Naive thymus-derived CD4-positive, alpha-beta T cell (primary cell): ENCODE results near the gene FZD8. TPM values are rescaled to one million over a fixed set of nuclear protein-coding genes. Genes with fewer than 3 reads are reported as not detected.

Experiments
- ATAC-seq: fragments of 150-1000 bp; cut with Tn5 transposase; 2 replicates; pipeline ENCODE4 v1.10.0; 2021; ENCODE audit warnings: mild to moderate bottlenecking, moderate library complexity
- CTCF ChIA-PET: fragments of 350-600 bp; sonication (Branson Sonifier 250); formaldehyde crosslinking; loops from one replicate; lab custom pipeline; 2021; ENCODE audit warnings: antibody characterized with exemption; lab: Charles Lee
- POLR2A ChIA-PET: fragments of 350-600 bp; sonication (Branson Sonifier 250); formaldehyde crosslinking; loops from one replicate; lab custom pipeline; 2021; ENCODE audit warnings: antibody characterized with exemption, inconsistent platforms; lab: Charles Lee
- DNase-seq, 9 donors: peaks; one replicate each; pipeline versions ENCODE4 v3.0.0 to v3.0.0-alpha.2; 2020 to 2022; ENCODE audit warnings: mixed read lengths in 1 of 9
- H3K27ac ChIP-seq: one replicate; pipeline ENCODE4 v1.7.0; 2013; ENCODE audit warnings: mild to moderate bottlenecking, low read depth, low read length, moderate library complexity
- H3K27me3 ChIP-seq, 2 donors: one replicate each; pipeline ENCODE4 v1.7.0; 2013; ENCODE audit warnings: low read length in 2 of 2, mild to moderate bottlenecking in 2 of 2, moderate library complexity in 2 of 2; ENCODE audit not compliant: control insufficient read depth in 2 of 2, insufficient read depth in 2 of 2
- H3K36me3 ChIP-seq, 3 experiments: 1 replicate in 2 of 3; 2 replicates in 1 of 3; pipeline ENCODE4 v1.7.0; 2013; ENCODE audit warnings: low read length in 3 of 3, mild to moderate bottlenecking in 3 of 3, moderate library complexity in 1 of 3; ENCODE audit not compliant: insufficient read depth in 3 of 3, control insufficient read depth in 2 of 3
- H3K4me1 ChIP-seq, 2 donors: one replicate each; pipeline ENCODE4 v1.7.0; 2013; ENCODE audit warnings: low read length in 2 of 2, mild to moderate bottlenecking in 2 of 2, moderate library complexity in 1 of 2; ENCODE audit not compliant: control insufficient read depth in 2 of 2, insufficient read depth in 2 of 2
- H3K4me3 ChIP-seq: 2 replicates; pipeline ENCODE4 v1.7.0; 2013; ENCODE audit warnings: mild to moderate bottlenecking, low read length
- H3K9me3 ChIP-seq, 3 experiments: 1 replicate in 2 of 3; 2 replicates in 1 of 3; pipeline ENCODE4 v1.7.0; 2013; ENCODE audit warnings: low read length in 3 of 3; ENCODE audit not compliant: control insufficient read depth in 2 of 3
- H3K27ac Mint-ChIP-seq, 9 donors: one replicate each; pipeline ENCODE4 v1.8.0; 2020 to 2022; ENCODE audit warnings: mixed read lengths in 9 of 9, mild to moderate bottlenecking in 8 of 9, moderate library complexity in 5 of 9, inconsistent platforms in 2 of 9
- H3K27me3 Mint-ChIP-seq, 5 donors: one replicate each; pipeline ENCODE4 v1.8.0; 2021 to 2022; ENCODE audit warnings: mixed read lengths in 5 of 5, mild to moderate bottlenecking in 1 of 5
- H3K36me3 Mint-ChIP-seq, 5 donors: one replicate each; pipeline ENCODE4 v1.8.0; 2020 to 2022; ENCODE audit warnings: mixed read lengths in 5 of 5, mild to moderate bottlenecking in 3 of 5, inconsistent platforms in 1 of 5
- H3K4me1 Mint-ChIP-seq, 7 donors: one replicate each; pipeline ENCODE4 v1.8.0; 2020 to 2022; ENCODE audit warnings: mixed read lengths in 7 of 7, mild to moderate bottlenecking in 3 of 7, inconsistent platforms in 1 of 7
- H3K4me3 Mint-ChIP-seq, 10 donors: one replicate each; pipeline ENCODE4 v1.8.0; 2020 to 2022; ENCODE audit warnings: mild to moderate bottlenecking in 10 of 10, mixed read lengths in 10 of 10, moderate library complexity in 6 of 10, inconsistent platforms in 2 of 10
- H3K9me3 Mint-ChIP-seq, 11 donors: one replicate each; pipeline ENCODE4 v1.8.0; 2020 to 2022; ENCODE audit warnings: mixed read lengths in 11 of 11, mild to moderate bottlenecking in 4 of 11, inconsistent platforms in 1 of 11, moderate library complexity in 1 of 11
- intact Hi-C, 2 donors: fragments of 100-400 bp; cut with micrococcal nuclease; formaldehyde crosslinking; loops; one replicate each; pipeline ENCODE4 v1.15.1; 2023
- polyA plus RNA-seq, 2 donors: library from polyadenylated mRNA; unstranded; fragments of 300-500 nt; fragmentation: Illumina TruSeq; gene quantifications; one replicate each; pipeline ENCODE4 v1.2.3, GENCODE V29; 2021
- total RNA-seq, 6 experiments: library from RNA in 5 of 6; stranded (reverse) in 5 of 6; gene quantifications; 1 replicate in 5 of 6; 2 replicates in 1 of 6; pipeline ENCODE4 v1.2.3 and lab custom pipeline; 2021 to 2026

Gene FZD8
- total and polyA plus RNA-seq, 7 experiments from 2014 or later = 0.19 to 1.7 (median 0.47) TPM; not detected in 2

GRCh38 chr10:35659456-35659855 is 17.4 kb upstream of the FZD8 start:
- no peak overlapping the region for H3K4me3 ChIP-seq
- H3K4me1 ChIP-seq = no peaks in the 10 kb centered on the region
- no peak overlapping the region for H3K4me3 Mint-ChIP-seq
- no peaks in the 10 kb centered on the region for H3K9me3 ChIP-seq
- no peak for DNase-seq
- no peak for ATAC-seq
- no peak overlapping the region for H3K27ac ChIP-seq
- CTCF ChIA-PET = no interaction called here
- H3K27ac Mint-ChIP-seq = no peak overlapping the region
- no peaks in the 10 kb centered on the region for H3K4me1 Mint-ChIP-seq
- peaks cover 0 to 7% (median 1%) of the 10 kb centered on the region in 11 donors for H3K9me3 Mint-ChIP-seq
- no peaks in the 10 kb centered on the region for H3K27me3 ChIP-seq
- POLR2A ChIA-PET = no interaction called here
- intact Hi-C loops = no loop called here
- H3K36me3 ChIP-seq = no peaks in the 10 kb centered on the region
- H3K36me3 Mint-ChIP-seq = peaks cover 0 to 6% (median 0%) of the 10 kb centered on the region in 5 donors
- H3K27me3 Mint-ChIP-seq = peaks cover 8 to 61% (median 49%) of the 10 kb centered on the region in 5 donors

GRCh38 chr10:35657621-35658020 is 15.5 kb upstream of the FZD8 start:
- ChIA-PET POLR2A (no interaction called here), CTCF (no interaction called here)
- DNase-seq = no peak
- Histone ChIP-seq H3K27me3 (no peaks in the 10 kb centered on the region), H3K9me3 (no peaks in the 10 kb centered on the region), H3K27ac (no peak overlapping the region), H3K4me1 (no peaks in the 10 kb centered on the region), H3K4me3 (no peak overlapping the region), H3K36me3 (no peaks in the 10 kb centered on the region)
- H3K4me1 Mint-ChIP-seq = no peaks in the 10 kb centered on the region
- ATAC-seq = no peak
- H3K27me3 Mint-ChIP-seq = peaks cover 8 to 55% (median 49%) of the 10 kb centered on the region in 5 donors
- no peak overlapping the region for H3K27ac Mint-ChIP-seq
- intact Hi-C loops = no loop called here
- H3K36me3 Mint-ChIP-seq = peaks cover 0 to 6% (median 0%) of the 10 kb centered on the region in 5 donors
- H3K4me3 Mint-ChIP-seq = no peak overlapping the region
- peaks cover 0 to 7% (median 1%) of the 10 kb centered on the region in 11 donors for H3K9me3 Mint-ChIP-seq

- ChIA-PET POLR2A (no interaction called here), CTCF (no interaction called here)
- DNase-seq (no peak), ATAC-seq (no peak)
- peaks cover 0 to 4% (median 0%) of the 10 kb centered on the region in 11 donors for H3K9me3 Mint-ChIP-seq
- H3K27ac ChIP-seq = no peak overlapping the region
- no peaks in the 10 kb centered on the region for H3K4me1 Mint-ChIP-seq
- H3K9me3 ChIP-seq = no peaks in the 10 kb centered on the region
- no peak overlapping the region for H3K4me3 ChIP-seq
- no peaks in the 10 kb centered on the region for H3K4me1 ChIP-seq
- H3K36me3 Mint-ChIP-seq = no peaks in the 10 kb centered on the region
- peaks cover 9 to 36% (median 23%) of the 10 kb centered on the region in 5 donors for H3K27me3 Mint-ChIP-seq
- no peak overlapping the region for H3K27ac Mint-ChIP-seq
- no peak overlapping the region for H3K4me3 Mint-ChIP-seq
- H3K36me3 ChIP-seq = no peaks in the 10 kb centered on the region
- intact Hi-C loops = no loop called here
- no peaks in the 10 kb centered on the region for H3K27me3 ChIP-seq
Measured at GRCh38 chr10:35652824-35653223, 10.7 kb upstream of the FZD8 start.

DNA sequence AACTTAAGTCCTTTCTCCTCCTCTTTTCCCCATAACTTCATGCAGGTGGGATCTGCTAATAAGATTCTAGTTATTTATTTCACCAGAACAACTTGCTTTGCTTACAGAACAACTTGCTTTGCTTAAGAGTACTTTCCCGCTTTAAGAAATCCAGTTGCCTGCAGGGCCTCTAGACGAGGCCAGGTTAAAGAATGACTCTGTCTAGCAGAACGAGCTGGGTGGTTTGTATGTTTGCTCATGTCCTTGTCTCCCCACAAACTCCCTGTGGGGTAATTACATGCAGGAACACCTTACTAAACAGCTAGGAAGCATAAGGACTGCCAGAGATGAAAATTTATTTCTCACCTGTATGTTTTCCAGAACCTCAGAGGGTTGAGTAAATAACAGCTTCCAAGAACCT is 8.8 kb upstream of the FZD8 start:
- ChIA-PET CTCF (interaction anchor here (0.6 kb wide), 1 partner anchor 235 kb away, joined by 4 read pairs; no protein-coding TSS in a partner anchor), POLR2A (no interaction called here)
- Mint-ChIP-seq H3K27ac (peak overlapping the region in 1 of 9 donors; percentile 2), H3K9me3 (no peaks in the 10 kb centered on the region), H3K27me3 (peaks cover 9 to 24% (median 17%) of the 10 kb centered on the region in 5 donors), H3K4me1 (no peaks in the 10 kb centered on the region), H3K36me3 (no peaks in the 10 kb centered on the region), H3K4me3 (no peak overlapping the region)
- H3K4me3 ChIP-seq = no peak overlapping the region
- ATAC-seq (no peak), DNase-seq (no peak)
- no peak overlapping the region for H3K27ac ChIP-seq
- no peaks in the 10 kb centered on the region for H3K4me1 ChIP-seq
- H3K27me3 ChIP-seq = no peaks in the 10 kb centered on the region
- no peaks in the 10 kb centered on the region for H3K36me3 ChIP-seq
- no peaks in the 10 kb centered on the region for H3K9me3 ChIP-seq
- intact Hi-C loops = no loop called here

DNA sequence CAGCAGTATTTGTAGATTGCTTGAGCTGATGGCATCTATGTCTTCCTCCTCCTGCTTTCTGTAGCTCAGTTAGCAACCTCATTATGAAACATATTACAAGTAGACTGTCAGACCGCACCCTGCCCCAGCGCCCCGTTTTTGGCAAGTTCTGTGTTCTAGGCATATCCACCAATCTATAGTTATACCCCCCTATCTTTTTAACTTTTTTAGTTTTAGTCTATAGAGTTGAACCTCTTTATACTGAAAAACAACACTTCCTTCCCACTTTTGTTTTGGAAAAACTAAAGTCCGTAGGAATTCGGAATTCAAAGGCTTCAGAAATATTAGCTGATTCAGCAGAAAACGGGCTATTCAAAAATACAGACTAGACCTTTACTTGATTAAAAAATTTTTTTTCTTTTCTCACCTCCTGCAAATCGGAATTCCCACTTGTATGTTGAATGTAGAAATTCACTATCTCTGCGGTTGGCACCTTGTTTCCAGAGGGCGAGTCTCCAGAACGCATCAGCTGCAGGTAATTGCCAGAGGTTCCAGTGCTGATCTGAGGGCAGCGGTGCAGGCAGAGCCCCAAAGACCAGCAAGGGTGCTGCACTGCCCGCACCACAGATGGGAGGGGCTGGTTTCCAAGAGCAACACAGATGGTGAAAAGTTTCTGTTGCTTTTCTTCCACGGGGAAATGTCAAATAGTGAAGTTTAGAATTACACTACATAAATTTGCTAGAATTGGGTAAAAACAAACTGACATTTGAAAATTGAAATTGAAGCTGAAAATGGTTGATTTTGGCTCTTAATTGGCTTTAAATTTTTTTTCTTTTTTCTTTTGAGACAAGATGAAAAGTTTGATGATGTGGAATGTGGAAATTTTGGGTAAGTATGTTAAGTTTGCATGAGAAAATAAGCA is 2.2 kb upstream of the FZD8 start:
- intact Hi-C loops = loop anchor here (5.0 to 10.0 kb wide), 2 partner anchors 189 to 302 kb away; no protein-coding TSS in a partner anchor
- ChIA-PET POLR2A (no interaction called here), CTCF (interaction anchor here (1.3 kb wide), 1 partner anchor 9 kb away, joined by 3 read pairs; no protein-coding TSS in a partner anchor)
- no peaks in the 10 kb centered on the region for H3K9me3 Mint-ChIP-seq
- DNase-seq = peak in 1 of 9 donors; percentile 13
- no peaks in the 10 kb centered on the region for H3K9me3 ChIP-seq
- no peaks in the 10 kb centered on the region for H3K36me3 ChIP-seq
- H3K4me3 Mint-ChIP-seq = peak overlapping the region; percentile 68 to 94 (median 87)
- H3K27ac ChIP-seq = no peak overlapping the region
- H3K4me1 ChIP-seq = peaks cover 4 to 5% of the 10 kb centered on the region in 2 donors
- peak overlapping the region in 3 of 9 donors; percentile 29 to 86 (median 48) for H3K27ac Mint-ChIP-seq
- H3K27me3 Mint-ChIP-seq = peaks cover 0 to 67% (median 14%) of the 10 kb centered on the region in 5 donors
- H3K27me3 ChIP-seq = peaks cover 0 to 3% of the 10 kb centered on the region in 2 donors
- no peaks in the 10 kb centered on the region for H3K36me3 Mint-ChIP-seq
- peak overlapping the region; percentile 80 for H3K4me3 ChIP-seq
- H3K4me1 Mint-ChIP-seq = peaks cover 9 to 37% (median 20%) of the 10 kb centered on the region in 7 donors
- no peak for ATAC-seq

- Mint-ChIP-seq H3K27ac (peak overlapping the region in 3 of 9 donors; percentile 29 to 86 (median 48)), H3K4me1 (peaks cover 9 to 37% (median 20%) of the 10 kb centered on the region in 7 donors), H3K36me3 (no peaks in the 10 kb centered on the region), H3K4me3 (peak overlapping the region; percentile 80 to 94 (median 88)), H3K27me3 (peaks cover 0 to 72% (median 19%) of the 10 kb centered on the region in 5 donors), H3K9me3 (no peaks in the 10 kb centered on the region)
- Histone ChIP-seq H3K9me3 (no peaks in the 10 kb centered on the region), H3K4me3 (peak overlapping the region; percentile 80), H3K27ac (no peak overlapping the region), H3K36me3 (no peaks in the 10 kb centered on the region), H3K4me1 (peaks cover 4 to 5% of the 10 kb centered on the region in 2 donors), H3K27me3 (peaks cover under 1 to 3% of the 10 kb centered on the region in 2 donors)
- ChIA-PET CTCF (interaction anchor here (1.3 kb wide), 1 partner anchor 8 kb away, joined by 3 read pairs; no protein-coding TSS in a partner anchor), POLR2A (no interaction called here)
- DNase-seq (peak in 3 of 9 donors; percentile 13 to 23 (median 13)), ATAC-seq (no peak)
- intact Hi-C loops = loop anchor here (1.0 to 10.0 kb wide), 6 partner anchors 189 to 517 kb away; partner anchors contain the start of gene CREM (in 1 of the 2)
Measured at GRCh38 chr10:35643151-35644049, 1.3 kb upstream of the FZD8 start.
